Measurements from ENCODE around the gene UBE2E3.

GRCh38 chr2:181111059-181111458 lies 130.7 kb downstream of the UBE2E3 start:
- TF ChIP-seq CTCF (IDR thresholded peaks at IDR 0.05; ENCODE audit: low read depth, low read length) (no peak), MAX (IDR thresholded peaks at IDR 0.05; ENCODE audit: low read depth, low read length) (no peak)

Data from NB4 (cell line).